HG03571 (cell line): ENCODE results near the gene RHEBL1.

ENCODE experiments used
- ATAC-seq: cut with Tn5 transposase; IDR thresholded peaks from one replicate; pipeline ENCODE4 v1.9.1; 2021; ENCODE audit not compliant: unreplicated experiment

The RHEBL1 gene

GRCh38 chr12:49055092-49055491, 14.7 kb downstream of the RHEBL1 start:
- no peak for ATAC-seq

DNA sequence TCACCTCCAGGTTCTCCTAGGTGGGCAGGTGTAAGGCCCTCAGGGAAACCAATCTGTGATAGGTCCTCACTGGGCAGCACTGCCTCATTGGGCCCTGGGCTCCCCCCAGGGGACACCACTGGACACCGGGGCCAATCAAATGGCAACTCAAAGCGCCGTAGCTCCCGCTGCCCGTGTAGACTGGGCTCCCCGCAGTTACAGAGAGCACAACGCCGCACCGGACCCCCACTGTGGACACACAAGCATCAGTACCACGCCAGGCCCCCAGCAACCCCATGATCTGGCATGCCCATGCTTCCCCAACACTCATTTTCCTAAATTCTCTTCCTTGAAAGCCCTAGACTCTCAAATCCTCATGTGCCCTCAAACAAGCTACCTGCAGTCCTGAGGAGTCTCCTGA, 15.3 kb downstream of the RHEBL1 start:
- ATAC-seq: no peak

GRCh38 chr12:49054096-49054495, 15.7 kb downstream of the RHEBL1 start:
- no peak for ATAC-seq

GRCh38 chr12:49052451-49053208, 17.1 kb downstream of the RHEBL1 start:
- ATAC-seq: no peak

DNA sequence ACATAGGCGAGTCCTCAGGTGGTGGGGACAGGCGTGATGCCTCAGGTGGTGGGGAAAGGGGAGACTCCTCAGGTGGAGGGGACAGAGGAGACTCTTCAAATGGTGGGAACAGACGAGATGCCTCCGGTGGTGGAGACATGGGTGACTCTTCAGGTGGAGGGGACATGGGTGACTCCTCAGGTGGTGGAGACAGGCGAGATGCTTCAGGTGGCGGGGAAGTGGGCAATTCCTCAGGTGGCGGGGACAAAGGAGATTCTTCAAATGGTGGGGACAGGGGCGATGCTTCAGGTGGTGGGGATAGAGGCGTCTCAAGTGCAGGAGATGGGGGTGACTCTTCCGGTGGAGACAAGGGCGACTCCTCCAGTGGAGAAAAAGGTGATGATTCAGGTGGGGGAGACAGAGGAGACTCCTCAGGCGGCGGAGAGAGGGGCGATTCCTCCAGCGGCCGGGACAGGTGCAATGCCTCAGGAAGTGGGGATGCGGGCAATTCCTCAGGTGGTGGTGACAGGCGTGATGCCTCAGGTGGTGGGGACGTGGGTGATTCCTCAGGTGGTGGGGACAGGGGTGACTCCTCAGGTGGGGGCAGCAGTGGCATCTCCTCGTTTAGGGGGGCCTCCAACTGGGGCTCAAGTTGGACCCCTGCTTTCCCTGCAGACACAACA, 17.9 kb downstream of the RHEBL1 start:
- ATAC-seq: no peak

GRCh38 chr12:49051373-49051764, 18.4 kb downstream of the RHEBL1 start:
- no peak for ATAC-seq

DNA sequence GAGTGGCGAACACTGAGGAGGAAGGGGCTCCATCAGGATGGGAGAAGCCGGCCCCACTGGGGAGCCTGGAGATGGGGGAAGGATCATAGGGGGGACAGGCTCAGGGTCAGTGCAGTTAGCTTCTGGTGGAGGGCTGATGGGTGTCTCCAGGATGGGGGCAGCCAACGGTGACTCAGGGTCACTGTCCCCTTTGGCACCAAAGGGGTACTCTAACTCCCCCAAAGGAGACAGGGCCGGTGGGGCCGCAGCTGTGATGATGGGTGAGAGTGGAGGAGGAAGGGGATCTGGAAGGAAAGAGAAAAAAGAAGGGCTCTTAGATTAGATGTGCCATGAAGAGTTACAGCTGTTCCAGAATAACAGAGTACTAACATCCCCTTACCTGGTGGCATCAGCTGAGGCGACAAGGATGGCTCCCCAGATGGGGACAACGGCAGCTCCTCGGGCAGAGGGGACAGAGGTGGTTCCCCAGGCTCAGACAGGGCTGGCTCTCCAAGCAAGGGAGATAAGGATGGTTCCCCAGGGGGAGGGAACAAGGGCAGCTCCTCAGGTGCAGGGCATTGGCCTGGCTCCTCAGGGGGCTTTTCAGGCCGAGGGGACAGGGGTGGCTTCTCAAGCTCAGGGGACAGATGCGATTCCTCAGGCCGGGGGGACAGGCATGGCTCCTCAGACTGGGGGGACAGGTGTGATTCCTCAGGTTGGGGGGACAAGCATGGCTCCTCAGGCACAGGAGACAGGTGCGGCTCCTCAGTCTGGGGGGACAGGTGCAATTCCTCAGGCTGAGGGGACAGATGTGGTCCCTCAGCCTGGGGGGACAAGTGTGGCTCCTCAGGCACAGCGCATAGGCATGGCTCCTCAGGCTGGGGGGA, 19.0 kb downstream of the RHEBL1 start:
- ATAC-seq: no peak

- no peak for ATAC-seq
These were observed 20.1 kb downstream of the RHEBL1 start for GRCh38 chr12:49049566-49050224.

DNA sequence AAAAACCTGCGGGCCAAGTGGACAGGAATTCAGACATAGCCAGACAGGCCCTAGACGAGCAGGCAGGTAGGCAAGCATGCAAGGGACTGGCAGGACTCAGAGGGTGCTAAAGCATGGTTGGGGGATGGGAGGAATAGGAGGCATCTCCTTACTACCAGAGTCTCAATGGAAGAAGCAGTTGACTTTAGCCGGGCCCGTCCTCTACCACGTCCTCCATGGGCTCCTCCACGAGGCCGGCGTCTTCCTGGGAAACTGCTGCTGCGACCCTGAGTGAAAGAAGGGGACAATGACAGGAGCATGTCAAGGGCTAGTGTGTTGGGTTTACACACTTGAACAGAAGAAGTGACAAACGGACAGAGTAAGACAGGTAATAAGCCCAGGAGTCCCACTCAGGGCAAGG, 20.8 kb downstream of the RHEBL1 start:
- ATAC-seq: no peak

DNA sequence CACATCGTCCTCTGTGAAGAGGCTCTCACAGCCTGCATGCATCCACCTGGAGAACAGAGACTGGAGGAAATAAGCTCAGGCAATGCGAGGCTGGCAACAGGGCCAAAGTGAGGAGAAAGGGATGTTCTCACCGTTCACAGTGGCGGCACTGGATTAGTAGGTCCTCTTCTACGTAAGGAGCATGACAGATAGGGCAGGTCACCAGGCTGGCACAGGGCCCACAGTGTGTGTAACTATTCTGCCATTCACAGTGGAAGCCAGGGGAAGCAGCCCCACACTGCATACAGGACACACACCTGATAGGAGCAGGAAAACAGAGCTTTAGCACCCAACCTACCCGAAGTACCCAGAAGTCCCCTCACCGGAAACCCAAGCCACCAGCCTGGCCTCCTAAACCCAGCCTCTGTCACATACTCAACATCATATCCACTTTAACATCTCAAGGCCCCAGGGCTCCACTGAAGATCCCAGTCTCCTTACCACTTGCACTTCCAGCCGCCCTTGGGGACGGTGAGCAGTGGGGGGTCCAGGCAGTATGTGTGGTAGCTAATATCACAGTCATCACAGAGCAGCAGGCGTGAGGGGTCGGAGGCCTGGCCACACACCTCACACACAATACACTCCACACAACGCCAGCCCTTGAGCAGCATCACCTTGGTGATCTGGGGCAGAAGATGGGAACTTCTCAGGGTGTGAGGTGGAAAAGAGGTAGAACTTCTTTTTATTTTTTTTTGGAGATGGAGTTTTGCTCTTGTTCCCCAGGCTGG, 23.5 kb downstream of the RHEBL1 start:
- ATAC-seq: no peak

- no peak for ATAC-seq
These were observed 25.1 kb downstream of the RHEBL1 start for GRCh38 chr12:49044660-49045059.

GRCh38 chr12:49043856-49044258, 25.9 kb downstream of the RHEBL1 start:
- ATAC-seq: no peak

DNA sequence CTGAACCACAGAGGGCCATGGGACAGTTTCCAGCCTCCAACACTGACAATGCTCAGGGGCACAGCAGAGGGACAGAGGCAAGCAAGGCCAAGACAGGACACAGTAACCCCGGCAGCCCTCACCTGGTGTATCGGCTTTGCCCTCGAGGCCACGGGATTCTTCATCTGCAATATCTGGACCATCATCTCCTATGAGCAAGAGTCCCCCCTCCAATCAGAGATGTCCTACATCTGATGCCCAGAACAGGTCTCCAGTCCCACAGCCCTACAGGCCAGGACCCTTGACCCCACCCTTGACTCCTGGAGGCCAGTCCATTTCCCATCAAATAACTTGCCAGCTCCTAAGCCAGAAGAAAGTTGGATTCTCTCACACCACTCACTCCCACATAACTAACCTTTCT, 26.5 kb downstream of the RHEBL1 start:
- ATAC-seq: no peak

DNA sequence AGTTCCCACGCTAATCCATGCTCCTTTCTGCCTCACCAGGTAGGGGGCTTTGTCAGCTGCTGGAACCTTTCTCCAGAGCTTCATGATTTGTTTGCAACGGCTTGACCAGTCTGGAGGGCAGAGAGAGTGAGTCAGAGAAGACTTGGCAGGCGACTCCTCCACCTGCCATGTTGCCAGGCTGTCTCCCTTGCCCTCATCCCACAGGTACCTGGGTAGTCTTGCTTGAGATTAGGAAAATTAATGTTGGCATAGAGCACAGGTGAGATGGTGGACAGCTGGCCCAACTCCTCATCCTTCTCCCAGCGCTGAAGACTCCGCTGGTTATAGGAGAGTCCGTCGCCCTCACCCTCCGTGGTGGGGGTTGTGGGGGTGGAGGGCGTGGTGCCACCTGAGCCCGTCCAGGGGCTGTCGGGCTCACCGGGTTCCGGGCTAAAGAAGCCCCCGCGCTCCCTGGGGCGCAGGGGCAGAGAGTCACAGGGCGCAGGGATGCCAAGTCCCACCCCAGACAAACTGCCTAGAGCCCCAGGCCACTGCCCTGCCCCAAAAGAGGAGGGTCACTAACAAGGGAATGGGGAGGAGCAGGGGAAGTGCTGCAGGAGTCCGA, 27.8 kb downstream of the RHEBL1 start:
- no peak for ATAC-seq

GRCh38 chr12:49041036-49041880, 28.5 kb downstream of the RHEBL1 start:
- no peak for ATAC-seq

GRCh38 chr12:49040364-49040855, 29.4 kb downstream of the RHEBL1 start:
- no peak for ATAC-seq

DNA sequence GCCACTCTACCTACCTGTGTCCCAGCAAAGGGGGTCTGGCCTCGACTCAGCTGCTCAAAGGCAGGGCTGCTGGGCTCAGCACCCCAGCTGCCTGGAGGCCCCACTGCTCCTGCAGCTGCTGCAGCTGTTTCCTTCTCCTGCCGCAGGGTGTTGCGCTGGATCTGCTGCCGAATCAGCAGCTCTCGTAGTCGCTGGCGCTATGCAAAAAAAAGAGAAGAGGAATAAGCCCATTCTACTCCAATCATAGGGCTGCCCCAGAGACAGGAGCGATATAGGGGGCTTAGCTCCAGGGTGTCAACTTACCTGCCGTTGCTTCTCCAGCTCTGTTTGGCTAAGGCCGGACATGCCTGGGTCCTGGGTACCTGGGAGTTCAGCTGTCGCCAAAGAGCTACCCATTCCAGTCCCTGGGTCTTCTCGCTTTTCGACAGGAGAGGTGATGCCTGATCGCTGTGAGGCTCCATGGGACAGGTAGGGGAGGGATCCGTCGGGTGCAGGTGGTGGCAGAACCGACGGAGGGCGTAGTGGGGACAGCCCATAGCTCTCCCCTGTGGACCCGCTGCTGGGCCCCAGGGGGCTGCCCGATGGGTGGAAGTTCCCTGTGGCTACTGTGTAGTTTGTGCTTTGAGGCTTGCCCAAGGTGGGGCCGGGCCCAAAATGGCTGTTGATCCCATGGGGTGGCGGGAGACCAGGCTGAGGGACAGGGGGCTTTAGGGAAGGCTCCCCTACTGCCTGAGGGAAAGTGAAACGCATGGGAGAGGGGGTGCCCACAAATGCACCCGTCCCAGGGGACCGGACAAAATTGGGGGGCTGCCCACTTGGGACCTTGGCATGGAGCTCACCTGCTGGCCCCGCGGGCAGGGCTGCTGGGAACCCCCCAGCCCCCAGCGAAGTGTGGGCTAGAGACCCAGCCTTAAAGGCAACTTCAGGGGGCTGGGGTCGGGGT, 30.1 kb downstream of the RHEBL1 start:
- ATAC-seq: no peak
